Activated CD8-positive, alpha-beta memory T cell treated with anti-CD3 and anti-CD28 coated beads, Interleukin-2, amount 10 ng/mL, durations not matched to agents 7 days and 5 days (primary cell): Measurements from ENCODE around the gene RAB30. TPM values are rescaled to one million over a fixed set of nuclear protein-coding genes. Genes with fewer than 3 reads are reported as not detected.

Experiments
- ATAC-seq: fragments of 150-1000 bp; cut with Tn5 transposase; one replicate; pipeline ENCODE4 v1.10.0; 2021; ENCODE audit warnings: moderate library complexity
- CTCF ChIA-PET: fragments of 350-600 bp; sonication (Branson Sonifier 250); formaldehyde crosslinking; loops from one replicate; lab custom pipeline; 2021; ENCODE audit warnings: antibody characterized with exemption; lab: Charles Lee
- DNase-seq: peaks from one replicate; pipeline ENCODE4 v3.0.0-alpha.2; 2020
- H3K27ac Mint-ChIP-seq: one replicate; pipeline ENCODE4 v1.8.0; 2021; ENCODE audit warnings: mild to moderate bottlenecking, mixed read lengths
- H3K27me3 Mint-ChIP-seq: one replicate; pipeline ENCODE4 v1.8.0; 2021; ENCODE audit warnings: mixed read lengths
- H3K36me3 Mint-ChIP-seq: one replicate; pipeline ENCODE4 v1.8.0; 2021; ENCODE audit warnings: mild to moderate bottlenecking, mixed read lengths
- H3K4me1 Mint-ChIP-seq: one replicate; pipeline ENCODE4 v1.8.0; 2021; ENCODE audit warnings: mixed read lengths
- H3K4me3 Mint-ChIP-seq: one replicate; pipeline ENCODE4 v1.8.0; 2021; ENCODE audit warnings: mild to moderate bottlenecking, moderate library complexity, mixed read lengths
- H3K9me3 Mint-ChIP-seq: one replicate; pipeline ENCODE4 v1.8.0; 2022; ENCODE audit warnings: low read depth, mixed read lengths
- total RNA-seq, 2 experiments: library from RNA; stranded (reverse); gene quantifications; one replicate each; pipeline ENCODE4 v1.2.3, GENCODE V29; 2021

RAB30 gene
- total RNA-seq, 2 experiments from 2014 or later, result 7.0 to 7.7 TPM

GRCh38 chr11:83027794-83028193, 43.9 kb downstream of the RAB30 start:
- ATAC-seq, result no peak
- no peaks in the 10 kb centered on the region for H3K27me3 Mint-ChIP-seq
- DNase-seq, result no peak
- H3K27ac Mint-ChIP-seq, result no peak overlapping the region
- H3K36me3 Mint-ChIP-seq, result no peaks in the 10 kb centered on the region
- CTCF ChIA-PET, result interaction anchor here (1.0 kb wide), 1 partner anchor 25 kb away, joined by 3 read pairs; no protein-coding TSS in a partner anchor
- no peak overlapping the region for H3K4me3 Mint-ChIP-seq
- peaks cover 16% of the 10 kb centered on the region for H3K4me1 Mint-ChIP-seq
- H3K9me3 Mint-ChIP-seq, result no peaks in the 10 kb centered on the region

DNA sequence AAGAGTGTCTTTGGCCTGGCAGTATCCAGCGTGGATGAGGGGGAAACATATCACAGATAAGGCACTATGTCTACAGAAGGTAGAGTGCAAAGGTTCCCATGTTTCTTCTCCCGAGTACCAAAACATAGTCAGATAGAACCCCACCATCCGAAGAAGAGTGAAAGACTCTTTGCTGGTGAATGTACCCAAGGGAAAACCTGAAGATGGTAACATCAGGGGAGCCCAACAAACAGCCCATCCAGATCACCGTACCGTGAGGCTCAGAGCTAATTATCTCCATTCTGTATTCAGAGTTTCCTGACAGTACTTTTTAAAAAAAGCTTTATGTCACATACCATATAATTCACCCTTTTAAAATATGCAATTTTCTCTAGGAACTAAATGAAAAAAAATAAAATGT, 44.4 kb downstream of the RAB30 start:
- peaks cover 16% of the 10 kb centered on the region for H3K4me1 Mint-ChIP-seq
- ATAC-seq (no peak), DNase-seq (no peak)
- H3K27ac Mint-ChIP-seq, result no peak overlapping the region
- H3K36me3 Mint-ChIP-seq, result no peaks in the 10 kb centered on the region
- no peaks in the 10 kb centered on the region for H3K27me3 Mint-ChIP-seq
- H3K9me3 Mint-ChIP-seq, result no peaks in the 10 kb centered on the region
- H3K4me3 Mint-ChIP-seq, result no peak overlapping the region
- CTCF ChIA-PET, result interaction anchor here (1.0 kb wide), 1 partner anchor 26 kb away, joined by 3 read pairs; no protein-coding TSS in a partner anchor

GRCh38 chr11:83026229-83026628, 45.5 kb downstream of the RAB30 start:
- Mint-ChIP-seq H3K36me3 (peaks cover 2% of the 10 kb centered on the region), H3K4me3 (no peak overlapping the region), H3K27ac (no peak overlapping the region), H3K9me3 (no peaks in the 10 kb centered on the region), H3K27me3 (no peaks in the 10 kb centered on the region), H3K4me1 (peaks cover 16% of the 10 kb centered on the region)
- ATAC-seq, result no peak
- DNase-seq, result no peak
- CTCF ChIA-PET, result no interaction called here

DNA sequence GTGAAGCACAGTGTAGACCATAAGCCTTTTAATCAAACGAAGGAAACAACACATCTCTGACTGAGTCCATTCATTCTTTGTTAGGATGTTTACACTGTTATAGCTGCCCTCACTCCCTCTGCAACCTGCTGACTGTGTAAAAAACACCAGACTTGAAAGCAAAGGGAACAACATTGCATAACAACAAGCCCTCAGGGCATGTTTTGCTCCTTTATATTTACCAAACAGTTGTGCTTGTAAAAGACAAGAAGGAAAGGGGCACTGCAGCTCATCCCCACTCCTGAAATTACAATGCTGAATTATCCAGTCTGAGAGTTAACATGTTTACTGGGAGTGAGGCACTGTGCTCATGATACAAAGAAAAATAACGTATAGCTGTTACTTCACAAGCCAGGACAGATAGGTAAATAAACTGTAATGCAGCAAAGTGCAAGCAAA, 46.4 kb downstream of the RAB30 start:
- CTCF ChIA-PET, result interaction anchor here (1.4 kb wide), 1 partner anchor 97 kb away, joined by 4 read pairs; no protein-coding TSS in a partner anchor
- H3K9me3 Mint-ChIP-seq, result no peaks in the 10 kb centered on the region
- H3K27me3 Mint-ChIP-seq, result no peaks in the 10 kb centered on the region
- no peak overlapping the region for H3K4me3 Mint-ChIP-seq
- DNase-seq (no peak), ATAC-seq (no peak)
- peaks cover 16% of the 10 kb centered on the region for H3K4me1 Mint-ChIP-seq
- no peak overlapping the region for H3K27ac Mint-ChIP-seq
- H3K36me3 Mint-ChIP-seq, result peaks cover 2% of the 10 kb centered on the region

DNA sequence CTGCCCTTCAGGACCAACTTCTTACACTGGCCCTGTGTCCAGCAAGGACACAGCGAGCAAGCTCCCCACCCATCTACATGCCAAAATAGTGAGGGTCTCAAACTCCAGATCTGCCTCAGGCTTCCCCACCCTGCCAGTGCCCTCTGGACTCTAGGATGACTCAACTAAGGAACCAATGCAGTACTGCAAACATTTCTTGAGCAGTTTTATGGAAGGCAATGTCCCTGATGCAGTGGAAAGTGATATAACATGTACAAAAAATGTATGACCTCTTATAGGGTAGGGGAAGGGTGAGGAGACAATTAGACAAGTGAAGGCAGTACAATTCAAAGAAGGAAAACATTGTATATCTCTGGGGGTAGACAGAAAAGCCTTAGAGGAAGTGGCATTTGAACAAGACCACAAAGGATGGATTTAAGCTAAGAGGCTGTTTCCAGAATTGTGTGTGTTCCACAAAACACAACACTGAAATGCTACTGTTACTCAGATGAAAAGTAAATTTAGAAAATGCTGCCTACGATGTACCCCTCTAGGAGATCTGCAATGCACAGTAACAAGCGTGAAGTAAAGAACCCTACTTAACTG, 47.3 kb downstream of the RAB30 start:
- CTCF ChIA-PET, result interaction anchor here (1.4 kb wide), 1 partner anchor 97 kb away, joined by 4 read pairs; no protein-coding TSS in a partner anchor
- Mint-ChIP-seq H3K27me3 (no peaks in the 10 kb centered on the region), H3K27ac (peak overlapping the region; percentile 4), H3K4me1 (peaks cover 19% of the 10 kb centered on the region), H3K9me3 (no peaks in the 10 kb centered on the region), H3K4me3 (no peak overlapping the region), H3K36me3 (peaks cover 2% of the 10 kb centered on the region)
- DNase-seq (no peak), ATAC-seq (peak; percentile 58)

DNA sequence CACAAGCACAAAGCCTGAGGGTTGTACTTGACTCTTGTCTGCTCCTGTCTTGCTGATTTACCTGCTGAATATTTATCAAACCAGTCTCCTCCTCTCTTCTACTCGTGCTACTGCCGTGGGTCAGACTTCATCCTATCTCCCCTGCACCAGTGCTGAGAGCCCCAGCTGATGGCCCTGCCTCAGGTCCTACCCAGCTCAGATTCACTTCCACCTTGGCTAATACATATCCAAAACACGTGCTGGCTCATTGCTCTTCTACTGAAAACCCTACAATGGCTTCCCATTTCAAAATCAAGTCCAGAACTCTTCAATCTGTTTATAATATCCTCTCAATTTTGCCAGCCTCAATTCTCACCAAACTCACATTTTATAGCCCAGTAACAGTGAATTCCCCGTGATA, 48.3 kb downstream of the RAB30 start:
- Mint-ChIP-seq H3K9me3 (no peaks in the 10 kb centered on the region), H3K27me3 (no peaks in the 10 kb centered on the region), H3K36me3 (peaks cover 4% of the 10 kb centered on the region), H3K27ac (no peak overlapping the region), H3K4me3 (no peak overlapping the region), H3K4me1 (peaks cover 20% of the 10 kb centered on the region)
- CTCF ChIA-PET, result no interaction called here
- ATAC-seq (no peak), DNase-seq (no peak)

DNA sequence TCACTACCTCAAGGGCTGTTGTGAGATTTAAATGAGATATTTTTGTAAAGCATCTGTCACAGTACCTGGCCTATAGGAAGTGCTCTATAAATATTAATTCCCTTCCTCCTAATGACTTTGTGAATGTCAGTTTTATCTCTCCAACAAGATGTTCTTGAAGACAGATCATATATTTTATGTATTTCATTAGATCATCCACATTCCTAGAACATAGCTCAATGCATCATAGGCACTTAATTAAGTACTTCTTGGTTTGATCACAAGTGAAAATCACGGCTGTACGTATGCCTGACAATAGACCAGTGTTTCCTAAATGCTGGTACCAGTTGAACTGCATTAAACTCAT, 49.9 kb downstream of the RAB30 start:
- H3K27me3 Mint-ChIP-seq, result no peaks in the 10 kb centered on the region
- H3K4me1 Mint-ChIP-seq, result peaks cover 20% of the 10 kb centered on the region
- peaks cover 6% of the 10 kb centered on the region for H3K36me3 Mint-ChIP-seq
- H3K4me3 Mint-ChIP-seq, result no peak overlapping the region
- DNase-seq (no peak), ATAC-seq (no peak)
- H3K9me3 Mint-ChIP-seq, result no peaks in the 10 kb centered on the region
- CTCF ChIA-PET, result interaction anchor here (1.3 kb wide), 1 partner anchor 13 kb away, joined by 5 read pairs; no protein-coding TSS in a partner anchor
- H3K27ac Mint-ChIP-seq, result no peak overlapping the region

- Mint-ChIP-seq H3K27me3 (no peaks in the 10 kb centered on the region), H3K9me3 (no peaks in the 10 kb centered on the region), H3K36me3 (peaks cover 6% of the 10 kb centered on the region), H3K27ac (no peak overlapping the region), H3K4me1 (peaks cover 20% of the 10 kb centered on the region), H3K4me3 (no peak overlapping the region)
- CTCF ChIA-PET, result interaction anchor here (0.9 to 1.4 kb wide), 4 partner anchors 10 to 127 kb away, joined by 3 to 5 read pairs (median 4); no protein-coding TSS in a partner anchor
- DNase-seq, result no peak
- ATAC-seq, result no peak
These were observed 50.5 kb downstream of the RAB30 start for GRCh38 chr11:83020942-83021779.

- H3K9me3 Mint-ChIP-seq, result no peaks in the 10 kb centered on the region
- H3K4me3 Mint-ChIP-seq, result no peak overlapping the region
- DNase-seq (no peak), ATAC-seq (no peak)
- CTCF ChIA-PET, result interaction anchor here (0.9 to 1.4 kb wide), 3 partner anchors 11 to 128 kb away, joined by 3 to 4 read pairs (median 4); no protein-coding TSS in a partner anchor
- no peak overlapping the region for H3K27ac Mint-ChIP-seq
- peaks cover 6% of the 10 kb centered on the region for H3K36me3 Mint-ChIP-seq
- peaks cover 15% of the 10 kb centered on the region for H3K4me1 Mint-ChIP-seq
- no peaks in the 10 kb centered on the region for H3K27me3 Mint-ChIP-seq
These were observed 51.7 kb downstream of the RAB30 start for GRCh38 chr11:83019888-83020579.

DNA sequence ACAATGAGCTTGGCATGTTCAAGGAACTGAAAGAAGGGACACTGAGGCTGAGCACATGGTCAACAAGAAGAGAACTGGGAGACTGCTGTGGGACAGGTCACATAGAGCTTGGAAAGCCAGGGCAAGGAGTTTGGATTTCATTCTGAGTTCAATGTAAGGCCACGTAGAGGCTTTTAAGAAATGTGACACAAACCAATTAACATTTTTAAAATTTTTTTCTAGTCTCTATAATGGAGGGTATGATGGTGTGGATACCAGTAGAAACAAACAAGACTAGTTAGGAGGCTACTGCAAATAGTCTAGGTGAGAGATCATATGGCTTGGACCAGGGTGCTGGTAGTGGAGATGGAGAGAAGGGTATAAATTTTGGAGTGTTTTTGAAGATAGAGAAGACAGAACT, 56.7 kb downstream of the RAB30 start:
- H3K9me3 Mint-ChIP-seq, result no peaks in the 10 kb centered on the region
- CTCF ChIA-PET, result no interaction called here
- no peak overlapping the region for H3K4me3 Mint-ChIP-seq
- DNase-seq (no peak), ATAC-seq (no peak)
- no peak overlapping the region for H3K27ac Mint-ChIP-seq
- H3K4me1 Mint-ChIP-seq, result peaks cover 21% of the 10 kb centered on the region
- H3K36me3 Mint-ChIP-seq, result peaks cover 4% of the 10 kb centered on the region
- no peaks in the 10 kb centered on the region for H3K27me3 Mint-ChIP-seq

DNA sequence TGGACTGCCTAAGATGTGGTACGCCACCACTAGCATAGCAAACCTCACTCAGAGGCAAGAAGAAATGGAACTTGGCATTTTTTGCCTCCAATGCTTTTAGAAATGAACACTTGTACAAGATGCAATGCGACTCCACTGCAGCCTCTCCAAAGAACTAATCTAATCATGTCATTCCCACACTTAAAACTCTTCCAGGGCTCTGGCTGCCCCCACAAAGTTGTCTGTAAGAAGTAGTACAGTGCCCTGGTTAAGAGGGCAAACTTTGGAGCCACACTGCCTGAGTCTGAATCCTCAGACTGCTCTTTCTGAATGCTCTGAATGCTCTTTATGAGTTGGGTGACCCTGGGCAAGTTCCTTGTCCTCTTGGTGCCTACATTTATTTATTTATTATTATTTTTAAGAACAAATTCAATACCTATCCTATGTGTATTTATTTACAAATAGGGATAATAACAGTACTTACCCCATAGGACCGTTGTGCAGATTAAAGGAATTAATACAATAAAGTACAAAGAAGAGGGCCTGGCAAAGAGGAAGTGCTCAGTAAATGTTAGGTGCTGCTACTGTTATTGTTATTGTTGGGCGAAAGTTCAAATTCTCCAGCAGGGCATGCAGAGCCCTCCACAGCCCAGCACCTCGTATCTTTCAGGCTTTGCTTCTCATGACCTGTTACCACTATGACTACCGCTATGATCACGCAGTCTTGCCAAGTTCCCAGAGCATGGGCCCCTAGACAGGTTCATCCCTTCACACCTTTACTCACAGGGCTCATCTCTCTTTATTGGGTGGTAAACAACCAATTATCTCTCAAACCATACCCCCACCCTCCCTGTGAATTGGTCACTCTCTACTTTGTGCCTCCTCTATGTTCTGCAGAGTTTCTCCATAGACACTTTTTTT, 59.3 kb downstream of the RAB30 start:
- CTCF ChIA-PET, result no interaction called here
- Mint-ChIP-seq H3K9me3 (no peaks in the 10 kb centered on the region), H3K27me3 (no peaks in the 10 kb centered on the region), H3K4me3 (no peak overlapping the region), H3K27ac (no peak overlapping the region), H3K36me3 (peaks cover 3% of the 10 kb centered on the region), H3K4me1 (peaks cover 31% of the 10 kb centered on the region)
- ATAC-seq, result no peak
- no peak for DNase-seq

DNA sequence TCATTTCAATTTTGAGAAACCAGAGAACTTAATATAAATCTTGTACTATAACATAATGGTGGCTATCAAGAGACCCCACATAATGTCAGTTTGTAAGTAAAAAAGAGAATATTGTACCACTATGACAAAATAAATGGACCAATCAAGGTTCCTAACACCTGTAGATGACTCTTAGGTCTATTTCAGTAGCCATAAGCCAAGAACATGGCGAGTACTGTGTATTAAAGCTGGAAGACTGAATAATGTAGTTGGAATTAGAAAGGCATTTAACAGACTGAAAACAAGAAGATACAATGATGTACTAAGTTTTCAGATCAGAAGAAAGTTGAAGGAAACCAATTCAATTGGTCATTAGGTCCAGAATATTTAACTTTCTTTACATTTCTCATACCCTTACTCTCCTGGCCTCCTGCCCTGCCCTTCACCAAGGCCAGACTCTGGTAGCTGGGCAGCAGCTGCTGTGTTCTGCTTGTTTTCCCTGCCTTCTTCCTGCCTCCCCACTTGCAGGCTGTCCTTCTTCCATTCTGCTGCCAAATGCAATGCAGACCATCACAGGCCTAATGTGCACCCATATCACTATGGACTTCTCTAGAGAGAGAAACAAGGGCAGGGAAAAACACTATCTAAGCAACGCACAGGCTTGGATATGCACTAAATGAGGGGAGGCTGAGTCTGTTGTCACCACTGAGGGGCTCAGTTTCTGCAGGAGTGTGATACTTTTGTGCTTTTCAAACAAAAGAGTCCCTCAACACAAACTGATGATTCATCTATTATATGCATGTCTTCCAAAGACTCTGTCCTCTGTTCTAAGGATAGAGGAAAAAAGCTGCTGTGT, 60.1 kb downstream of the RAB30 start:
- H3K9me3 Mint-ChIP-seq, result no peaks in the 10 kb centered on the region
- H3K4me3 Mint-ChIP-seq, result no peak overlapping the region
- peaks cover 38% of the 10 kb centered on the region for H3K4me1 Mint-ChIP-seq
- no peak for DNase-seq
- no peak overlapping the region for H3K27ac Mint-ChIP-seq
- no peak for ATAC-seq
- no peaks in the 10 kb centered on the region for H3K27me3 Mint-ChIP-seq
- H3K36me3 Mint-ChIP-seq, result peaks cover 3% of the 10 kb centered on the region
- CTCF ChIA-PET, result no interaction called here
